ENCODE results near the gene SENP5.

DNA sequence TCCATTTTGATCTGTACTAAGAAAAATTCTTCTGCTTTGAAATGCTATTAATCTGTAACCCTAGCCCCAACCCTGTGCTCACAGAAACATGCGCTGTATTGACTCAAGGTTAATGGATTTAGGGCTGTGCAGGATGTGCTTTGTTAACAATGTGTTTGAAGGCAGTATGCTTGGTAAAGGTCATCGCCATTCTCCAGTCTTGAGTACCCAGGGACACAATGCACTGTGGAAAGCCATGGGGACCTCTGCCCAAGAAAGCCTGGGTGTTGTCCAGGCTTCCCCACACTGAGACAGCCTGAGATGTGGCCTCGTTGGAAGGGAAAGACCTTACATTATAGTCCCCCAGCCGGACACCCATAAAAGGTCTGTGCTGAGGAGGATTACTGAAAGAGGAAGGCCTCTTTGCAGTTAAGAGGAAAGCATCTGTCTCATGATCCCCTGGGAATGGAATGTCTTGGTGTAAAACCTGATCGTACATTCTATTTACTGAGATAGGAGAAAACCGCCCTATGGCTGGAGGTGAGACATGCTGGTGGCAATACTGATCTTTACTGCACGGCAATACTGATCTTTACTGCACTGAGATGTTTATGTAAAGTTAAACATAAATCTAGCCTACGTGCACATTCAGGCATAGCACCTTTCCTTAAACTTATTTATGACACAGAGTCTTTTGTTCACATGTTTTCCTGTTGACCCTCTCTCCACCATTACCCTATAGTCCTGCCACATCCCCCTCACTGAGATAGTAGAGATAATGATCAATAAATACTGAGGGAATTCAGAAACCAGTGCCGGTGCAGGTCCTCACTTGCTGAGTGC, 94.6 kb downstream of the SENP5 start:
- TF ChIP-seq, protein P1, sequence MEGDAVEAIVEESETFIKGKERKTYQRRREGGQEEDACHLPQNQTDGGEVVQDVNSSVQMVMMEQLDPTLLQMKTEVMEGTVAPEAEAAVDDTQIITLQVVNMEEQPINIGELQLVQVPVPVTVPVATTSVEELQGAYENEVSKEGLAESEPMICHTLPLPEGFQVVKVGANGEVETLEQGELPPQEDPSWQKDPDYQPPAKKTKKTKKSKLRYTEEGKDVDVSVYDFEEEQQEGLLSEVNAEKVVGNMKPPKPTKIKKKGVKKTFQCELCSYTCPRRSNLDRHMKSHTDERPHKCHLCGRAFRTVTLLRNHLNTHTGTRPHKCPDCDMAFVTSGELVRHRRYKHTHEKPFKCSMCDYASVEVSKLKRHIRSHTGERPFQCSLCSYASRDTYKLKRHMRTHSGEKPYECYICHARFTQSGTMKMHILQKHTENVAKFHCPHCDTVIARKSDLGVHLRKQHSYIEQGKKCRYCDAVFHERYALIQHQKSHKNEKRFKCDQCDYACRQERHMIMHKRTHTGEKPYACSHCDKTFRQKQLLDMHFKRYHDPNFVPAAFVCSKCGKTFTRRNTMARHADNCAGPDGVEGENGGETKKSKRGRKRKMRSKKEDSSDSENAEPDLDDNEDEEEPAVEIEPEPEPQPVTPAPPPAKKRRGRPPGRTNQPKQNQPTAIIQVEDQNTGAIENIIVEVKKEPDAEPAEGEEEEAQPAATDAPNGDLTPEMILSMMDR (IDR thresholded peaks at IDR 0.05; ENCODE audit: poor library complexity) = no peak
- TF ChIP-seq EZH2 (IDR thresholded peaks at IDR 0.05; ENCODE audit: borderline replicate concordance) (no peak), EZH2phosphoT487 (IDR thresholded peaks at IDR 0.05; ENCODE audit: low read depth, severe bottlenecking, unreplicated experiment) (no peak)
